Measurements from ENCODE around the gene SYT1.

SYT1 gene

DNA sequence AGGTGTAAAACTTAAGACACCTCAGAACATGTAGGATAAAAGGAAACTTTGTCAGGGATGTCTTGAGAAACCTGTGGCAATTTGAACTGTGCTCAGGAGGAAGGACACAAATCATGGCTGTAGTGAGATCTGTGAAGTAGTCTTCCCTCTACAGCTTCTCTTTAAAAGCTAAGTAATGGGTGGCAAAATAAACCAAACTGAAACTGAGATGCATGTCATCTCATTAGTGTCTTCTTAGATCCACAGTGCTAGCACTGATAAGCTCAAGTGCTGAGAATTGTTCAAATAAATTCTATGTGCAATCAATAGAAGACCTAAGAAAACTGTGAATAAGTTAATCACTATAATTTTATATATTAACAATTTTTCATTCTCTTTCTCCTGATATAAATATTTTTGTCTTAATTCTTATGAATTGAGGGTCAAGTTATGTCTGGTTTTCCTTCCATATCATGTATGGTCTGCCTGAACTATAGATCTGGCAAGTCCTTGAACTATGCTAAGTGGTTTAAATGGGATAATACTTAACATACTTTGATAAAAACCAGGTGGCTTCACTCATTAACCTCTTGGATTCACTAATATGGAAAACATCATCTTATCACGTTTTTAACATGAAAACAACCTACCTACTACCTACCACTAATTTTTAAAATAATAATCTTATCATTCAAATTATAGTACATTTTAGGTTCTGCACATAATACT, 27.2 kb downstream of the SYT1 start:
- Histone ChIP-seq H3K4me3 (ENCODE audit: extremely low read depth, insufficient read depth, low read length, poor library complexity, severe bottlenecking) (no peak overlapping the region), H3K36me3 (ENCODE audit: control insufficient read depth, insufficient read depth, low read length) (no peaks in the 10 kb centered on the region), H3K4me1 (ENCODE audit: control insufficient read depth, insufficient read depth, low read length, poor library complexity, severe bottlenecking) (peaks cover 13% of the 10 kb centered on the region), H3K27ac (ENCODE audit: low read depth, low read length, severe bottlenecking) (no peak overlapping the region), H3K9me3 (ENCODE audit: control insufficient read depth, low read length) (no peaks in the 10 kb centered on the region)
- no CpG with 5 or more reads among the region's 1 CpG for whole genome bisulfite sequencing, 2 experiments (ENCODE audit: insufficient coverage in 2 of 2)

DNA sequence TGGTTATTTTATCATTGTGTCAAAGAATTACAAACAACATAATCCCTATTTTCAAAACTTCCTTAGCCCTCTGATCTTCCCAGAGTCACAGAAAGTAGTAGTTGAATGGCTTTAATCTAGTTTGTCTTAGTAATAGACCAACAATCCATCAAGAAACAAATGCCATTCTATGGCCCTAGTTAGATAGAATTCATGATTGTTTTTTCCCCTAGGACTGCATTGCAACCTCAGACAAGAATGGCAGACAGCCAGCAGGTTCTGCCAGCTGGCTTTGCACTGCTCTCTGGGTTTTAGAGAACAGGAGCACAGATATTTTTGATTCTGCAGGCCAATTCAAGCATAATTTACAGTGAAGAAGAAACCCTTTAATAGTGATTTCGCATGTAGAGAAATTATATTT, 33.8 kb downstream of the SYT1 start:
- WGBS, 2 experiments (ENCODE audit: insufficient coverage in 2 of 2) = no CpG with 5 or more reads among the region's 1 CpG
- no peak overlapping the region for H3K4me3 ChIP-seq (ENCODE audit: extremely low read depth, insufficient read depth, low read length, poor library complexity, severe bottlenecking)
- H3K9me3 ChIP-seq (ENCODE audit: control insufficient read depth, low read length) = no peaks in the 10 kb centered on the region
- no peak overlapping the region for H3K27ac ChIP-seq (ENCODE audit: low read depth, low read length, severe bottlenecking)
- no peaks in the 10 kb centered on the region for H3K36me3 ChIP-seq (ENCODE audit: control insufficient read depth, insufficient read depth, low read length)
- H3K4me1 ChIP-seq (ENCODE audit: control insufficient read depth, insufficient read depth, low read length, poor library complexity, severe bottlenecking) = no peaks in the 10 kb centered on the region

DNA sequence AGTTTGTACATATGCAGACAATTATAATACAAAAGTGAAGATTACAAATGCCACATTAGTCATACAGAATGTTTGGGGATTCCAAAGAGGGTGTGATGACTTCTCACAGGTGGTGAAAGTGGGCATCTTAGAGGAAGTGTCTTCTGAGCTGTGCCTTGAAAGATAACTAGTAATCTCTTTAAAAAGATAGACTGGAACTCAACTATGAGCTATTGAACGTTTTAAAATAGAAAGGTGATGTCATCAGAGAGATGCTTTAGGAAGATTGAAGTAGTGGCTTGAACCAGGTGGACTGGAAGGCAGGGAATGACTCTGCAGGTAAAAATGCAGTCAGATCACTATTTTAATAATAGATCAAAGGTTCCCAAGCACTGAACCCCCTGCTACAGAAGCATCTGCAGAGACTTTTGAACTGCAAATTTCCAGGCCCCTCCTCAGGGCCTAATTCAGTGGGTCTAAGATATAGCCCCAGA, 50.3 kb downstream of the SYT1 start:
- Histone ChIP-seq H3K9me3 (ENCODE audit: control insufficient read depth, low read length) (no peaks in the 10 kb centered on the region), H3K36me3 (ENCODE audit: control insufficient read depth, insufficient read depth, low read length) (no peaks in the 10 kb centered on the region), H3K4me1 (ENCODE audit: control insufficient read depth, insufficient read depth, low read length, poor library complexity, severe bottlenecking) (no peaks in the 10 kb centered on the region), H3K27ac (ENCODE audit: low read depth, low read length, severe bottlenecking) (no peak overlapping the region), H3K4me3 (ENCODE audit: extremely low read depth, insufficient read depth, low read length, poor library complexity, severe bottlenecking) (no peak overlapping the region)
- WGBS, 2 experiments (ENCODE audit: insufficient coverage in 2 of 2) = 20% methylated on average over 1 of the region's 1 CpG; no CpG with 5 or more reads in 1 of the 2 experiments

DNA sequence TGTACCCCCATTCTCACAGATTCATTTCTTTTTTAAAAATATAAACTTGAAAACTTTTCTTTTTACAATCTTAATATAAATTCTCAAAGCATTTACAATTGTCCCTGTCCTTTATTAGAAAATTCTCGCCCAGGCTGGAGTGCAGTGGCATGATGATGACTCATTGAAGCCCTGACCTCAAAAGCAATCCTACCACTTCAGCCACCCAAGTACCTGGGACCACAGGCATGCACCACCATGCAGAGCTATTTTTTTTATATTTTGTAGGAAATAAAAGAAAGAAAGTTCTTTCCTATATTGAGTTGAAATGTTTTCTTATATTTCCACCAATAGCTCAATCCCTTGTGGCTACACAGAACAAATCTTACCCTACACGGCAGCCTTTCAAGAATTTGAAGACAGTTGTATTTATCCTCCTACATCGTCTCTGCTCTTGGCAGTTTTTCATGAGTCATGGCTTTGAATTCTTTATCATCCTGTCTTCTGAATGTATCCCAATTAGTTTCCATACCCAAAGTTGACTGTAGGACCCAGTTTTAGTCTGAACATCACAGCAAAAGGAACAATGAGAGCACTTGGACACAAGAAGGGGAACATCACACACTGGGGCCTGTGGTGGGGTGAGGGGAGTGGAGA, 52.4 kb downstream of the SYT1 start:
- no peaks in the 10 kb centered on the region for H3K9me3 ChIP-seq (ENCODE audit: control insufficient read depth, low read length)
- no peaks in the 10 kb centered on the region for H3K4me1 ChIP-seq (ENCODE audit: control insufficient read depth, insufficient read depth, low read length, poor library complexity, severe bottlenecking)
- no peak overlapping the region for H3K4me3 ChIP-seq (ENCODE audit: extremely low read depth, insufficient read depth, low read length, poor library complexity, severe bottlenecking)
- H3K27ac ChIP-seq (ENCODE audit: low read depth, low read length, severe bottlenecking) = no peak overlapping the region
- WGBS, 2 experiments (ENCODE audit: insufficient coverage in 2 of 2) = 83 to 94% methylated on average over 2 of the region's 3 CpGs
- no peaks in the 10 kb centered on the region for H3K36me3 ChIP-seq (ENCODE audit: control insufficient read depth, insufficient read depth, low read length)

DNA sequence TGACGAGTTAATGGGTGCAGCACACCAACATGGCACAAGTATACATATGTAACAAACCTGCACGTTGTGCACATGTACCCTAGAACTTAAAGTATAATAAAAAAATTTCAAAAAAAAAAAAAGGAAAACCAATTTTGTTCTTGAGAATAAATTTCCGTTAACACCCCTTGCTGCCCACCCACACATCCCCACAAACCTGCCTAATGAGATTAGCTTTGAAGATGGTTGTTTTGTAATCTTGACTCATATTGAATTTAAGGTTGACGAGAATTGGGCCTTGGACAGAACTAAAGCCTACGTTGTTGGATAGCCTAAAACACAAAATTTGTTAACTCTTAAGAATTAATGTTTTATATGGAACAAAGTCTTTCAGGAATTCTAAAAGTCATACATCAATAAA, 52.9 kb downstream of the SYT1 start:
- Histone ChIP-seq H3K4me3 (ENCODE audit: extremely low read depth, insufficient read depth, low read length, poor library complexity, severe bottlenecking) (no peak overlapping the region), H3K4me1 (ENCODE audit: control insufficient read depth, insufficient read depth, low read length, poor library complexity, severe bottlenecking) (no peaks in the 10 kb centered on the region), H3K9me3 (ENCODE audit: control insufficient read depth, low read length) (no peaks in the 10 kb centered on the region), H3K27ac (ENCODE audit: low read depth, low read length, severe bottlenecking) (no peak overlapping the region), H3K36me3 (ENCODE audit: control insufficient read depth, insufficient read depth, low read length) (no peaks in the 10 kb centered on the region)
- WGBS, 2 experiments (ENCODE audit: insufficient coverage in 2 of 2) = no CpG with 5 or more reads among the region's 5 CpGs

DNA sequence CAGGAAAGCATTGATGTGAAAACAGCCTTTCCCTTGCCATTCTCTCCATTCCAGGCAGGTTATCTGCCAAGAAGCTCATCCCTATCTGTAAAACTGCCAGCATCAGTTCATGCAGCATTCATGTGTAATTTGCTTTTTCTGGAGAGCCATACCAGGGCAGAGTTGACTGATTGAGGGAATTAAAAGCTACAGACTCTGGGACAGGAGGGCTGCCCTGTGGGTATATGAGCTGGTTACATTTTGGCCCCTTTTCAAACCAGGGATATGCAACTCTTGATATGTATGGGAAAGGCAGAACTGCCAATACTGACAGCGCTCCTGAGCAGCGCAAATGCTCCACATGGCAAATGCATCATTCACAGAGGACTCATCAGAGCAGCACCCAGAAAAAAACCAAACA, 53.7 kb downstream of the SYT1 start:
- Histone ChIP-seq H3K36me3 (ENCODE audit: control insufficient read depth, insufficient read depth, low read length) (no peaks in the 10 kb centered on the region), H3K4me3 (ENCODE audit: extremely low read depth, insufficient read depth, low read length, poor library complexity, severe bottlenecking) (no peak overlapping the region), H3K27ac (ENCODE audit: low read depth, low read length, severe bottlenecking) (no peak overlapping the region), H3K9me3 (ENCODE audit: control insufficient read depth, low read length) (no peaks in the 10 kb centered on the region), H3K4me1 (ENCODE audit: control insufficient read depth, insufficient read depth, low read length, poor library complexity, severe bottlenecking) (no peaks in the 10 kb centered on the region)
- no CpG with 5 or more reads among the region's 2 CpGs for WGBS, 2 experiments (ENCODE audit: insufficient coverage in 2 of 2)

DNA sequence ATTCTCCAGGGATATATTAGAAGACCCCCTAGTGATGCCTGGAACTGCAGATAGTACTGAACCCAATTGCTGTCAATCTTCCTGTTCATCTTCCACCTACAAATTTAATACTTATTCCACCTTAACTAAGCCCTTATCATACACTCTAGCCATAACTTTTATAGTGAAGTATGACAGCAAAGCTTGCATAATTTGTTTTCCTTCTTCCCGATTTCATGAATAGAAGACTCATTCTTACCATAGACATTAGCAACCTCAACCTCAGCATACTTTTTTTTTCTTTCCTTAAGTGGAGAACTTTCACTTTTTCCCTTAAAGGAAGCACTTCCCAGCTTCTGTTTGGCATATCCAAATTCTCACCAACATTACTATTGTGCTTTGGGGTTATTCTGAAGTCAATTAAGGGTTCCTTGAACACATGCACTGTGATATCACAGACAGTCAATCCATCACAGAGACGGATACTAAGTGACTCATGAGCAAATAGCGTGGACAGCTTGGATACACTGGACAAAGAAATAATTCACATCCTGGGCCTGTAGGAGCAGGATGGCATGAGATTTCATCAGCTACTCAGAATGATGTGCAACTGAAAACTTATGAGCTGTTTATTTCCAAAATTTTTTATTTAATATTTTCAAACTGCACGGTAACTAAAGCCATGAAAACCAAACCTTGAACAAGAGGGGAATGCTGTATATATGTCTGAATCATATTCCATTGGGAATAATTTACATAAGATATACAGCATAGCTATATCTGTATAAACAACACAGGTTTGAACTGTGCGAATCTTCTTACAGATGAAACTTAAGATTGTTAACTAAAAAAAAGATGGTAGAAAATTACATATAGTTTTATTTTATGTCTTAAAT, 63.9 kb downstream of the SYT1 start:
- Histone ChIP-seq H3K4me3 (ENCODE audit: extremely low read depth, insufficient read depth, low read length, poor library complexity, severe bottlenecking) (no peak overlapping the region), H3K4me1 (ENCODE audit: control insufficient read depth, insufficient read depth, low read length, poor library complexity, severe bottlenecking) (no peaks in the 10 kb centered on the region), H3K36me3 (ENCODE audit: control insufficient read depth, insufficient read depth, low read length) (no peaks in the 10 kb centered on the region), H3K9me3 (ENCODE audit: control insufficient read depth, low read length) (no peaks in the 10 kb centered on the region), H3K27ac (ENCODE audit: low read depth, low read length, severe bottlenecking) (no peak overlapping the region)
- WGBS, 2 experiments (ENCODE audit: insufficient coverage in 2 of 2) = 86 to 100% methylated on average over 2 to 3 of the region's 5 CpGs

DNA sequence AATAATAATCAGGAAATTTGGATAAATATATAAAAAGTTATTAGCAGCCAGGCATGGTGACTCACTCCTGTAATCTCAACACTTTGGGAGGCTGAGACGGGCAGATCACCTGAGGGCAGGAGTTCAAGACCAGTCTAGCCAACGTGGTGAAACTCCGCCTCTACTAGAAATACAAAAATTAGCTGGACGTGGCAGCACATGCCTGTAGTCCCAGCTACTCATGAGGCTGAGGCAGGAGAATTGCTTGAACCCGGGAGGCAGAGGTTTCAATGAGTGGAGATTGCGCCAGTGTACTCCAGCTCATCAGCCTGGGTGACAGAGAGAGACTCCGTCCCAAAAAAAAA, 64.5 kb downstream of the SYT1 start:
- 89 to 100% methylated on average over 4 of the region's 7 CpGs for WGBS, 2 experiments (ENCODE audit: insufficient coverage in 2 of 2)
- Histone ChIP-seq H3K9me3 (ENCODE audit: control insufficient read depth, low read length) (no peaks in the 10 kb centered on the region), H3K4me1 (ENCODE audit: control insufficient read depth, insufficient read depth, low read length, poor library complexity, severe bottlenecking) (no peaks in the 10 kb centered on the region), H3K36me3 (ENCODE audit: control insufficient read depth, insufficient read depth, low read length) (no peaks in the 10 kb centered on the region), H3K27ac (ENCODE audit: low read depth, low read length, severe bottlenecking) (no peak overlapping the region), H3K4me3 (ENCODE audit: extremely low read depth, insufficient read depth, low read length, poor library complexity, severe bottlenecking) (no peak overlapping the region)

DNA sequence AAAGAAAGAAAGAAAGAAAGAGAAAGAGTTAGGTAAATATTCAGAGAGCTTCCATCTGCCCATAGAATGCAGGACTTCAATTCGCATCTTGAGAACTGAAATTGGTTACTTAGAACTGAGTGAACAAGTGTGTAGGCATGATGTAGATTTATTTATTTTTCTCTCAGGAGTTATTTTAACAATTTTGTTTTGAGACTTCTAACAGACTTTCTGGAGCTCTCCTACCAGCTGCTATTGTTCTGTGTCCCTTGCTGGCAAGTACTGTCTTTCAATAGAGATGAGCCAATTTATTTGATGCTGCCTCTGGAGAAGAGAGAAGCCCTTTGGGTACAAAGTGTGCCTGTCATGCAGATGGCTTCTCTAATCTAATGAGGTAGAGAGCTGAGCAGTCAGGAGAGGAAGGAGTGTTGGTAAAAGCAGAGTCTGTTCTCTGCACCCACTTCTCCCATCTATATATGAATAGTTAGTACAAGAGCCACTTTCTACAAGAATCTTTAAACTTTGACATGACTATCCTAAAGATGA, 67.0 kb downstream of the SYT1 start:
- Histone ChIP-seq H3K27ac (ENCODE audit: low read depth, low read length, severe bottlenecking) (no peak overlapping the region), H3K36me3 (ENCODE audit: control insufficient read depth, insufficient read depth, low read length) (no peaks in the 10 kb centered on the region), H3K9me3 (ENCODE audit: control insufficient read depth, low read length) (no peaks in the 10 kb centered on the region), H3K4me1 (ENCODE audit: control insufficient read depth, insufficient read depth, low read length, poor library complexity, severe bottlenecking) (no peaks in the 10 kb centered on the region), H3K4me3 (ENCODE audit: extremely low read depth, insufficient read depth, low read length, poor library complexity, severe bottlenecking) (no peak overlapping the region)
- WGBS, 2 experiments (ENCODE audit: insufficient coverage in 2 of 2) = 100% methylated on average over 1 of the region's 1 CpG

DNA sequence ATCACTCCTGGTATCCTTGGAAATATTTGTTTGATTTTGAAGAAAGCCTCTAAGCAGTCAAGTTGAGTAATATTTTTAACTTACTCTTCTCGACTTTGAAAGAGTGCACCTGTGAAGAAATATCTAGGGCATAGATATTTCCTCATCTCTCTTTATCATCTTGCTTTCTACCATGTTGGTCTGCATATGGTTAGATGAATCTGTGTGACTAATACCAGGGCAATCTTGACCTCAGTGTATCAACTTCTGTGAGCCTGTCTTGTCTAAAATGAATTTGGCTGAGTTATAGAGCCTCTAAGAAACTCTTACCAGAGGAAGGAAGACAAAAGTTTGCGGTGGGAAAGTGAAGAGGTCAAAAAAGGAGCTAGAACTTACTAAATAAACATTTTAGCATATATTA, 68.4 kb downstream of the SYT1 start:
- no peaks in the 10 kb centered on the region for H3K4me1 ChIP-seq (ENCODE audit: control insufficient read depth, insufficient read depth, low read length, poor library complexity, severe bottlenecking)
- peaks cover 2% of the 10 kb centered on the region for H3K36me3 ChIP-seq (ENCODE audit: control insufficient read depth, insufficient read depth, low read length)
- no peak overlapping the region for H3K4me3 ChIP-seq (ENCODE audit: extremely low read depth, insufficient read depth, low read length, poor library complexity, severe bottlenecking)
- no peak overlapping the region for H3K27ac ChIP-seq (ENCODE audit: low read depth, low read length, severe bottlenecking)
- H3K9me3 ChIP-seq (ENCODE audit: control insufficient read depth, low read length) = no peaks in the 10 kb centered on the region
- WGBS, 2 experiments (ENCODE audit: insufficient coverage in 2 of 2) = no CpG with 5 or more reads among the region's 2 CpGs
